IPS DF 6.9 (cell line): ENCODE data around the gene MAD2L2.

Experiments used
- DNase-seq: peaks from one replicate; pipeline ENCODE4 v3.0.0-alpha.2; 2013; ENCODE audit warnings: low read depth, low spot score
- H3K27ac ChIP-seq: one replicate; pipeline ENCODE4 v1.5.1; 2013; ENCODE audit warnings: low read length, control low read depth
- H3K27me3 ChIP-seq: 2 replicates; pipeline ENCODE4 v1.6.1; 2013; ENCODE audit warnings: mild to moderate bottlenecking, low read length; ENCODE audit not compliant: control insufficient read depth, insufficient read depth
- H3K36me3 ChIP-seq: 2 replicates; pipeline ENCODE4 v1.6.1; 2013; ENCODE audit warnings: low read length; ENCODE audit not compliant: control insufficient read depth, insufficient read depth
- H3K4me1 ChIP-seq: 2 replicates; pipeline ENCODE4 v1.6.1; 2013; ENCODE audit warnings: low read length; ENCODE audit not compliant: control insufficient read depth, insufficient read depth
- H3K4me3 ChIP-seq: 2 replicates; pipeline ENCODE4 v1.5.1; 2013; ENCODE audit warnings: mild to moderate bottlenecking, low read length
- H3K9me3 ChIP-seq: 2 replicates; pipeline ENCODE4 v1.6.1; 2013; ENCODE audit warnings: low read length, inconsistent platforms; ENCODE audit not compliant: control insufficient read depth, insufficient read depth
- WGBS: extraction: QIAGEN DNeasy Blood & Tissue Kit; methylation state at CpG from one replicate; pipeline ENCODE4 v1.1.7; 2013; ENCODE audit warnings: mixed read lengths, missing lambda C conversion rate; ENCODE audit not compliant: insufficient read length, insufficient coverage; 5-methylcytosine and 5-hydroxymethylcytosine counted together

The MAD2L2 gene

DNA sequence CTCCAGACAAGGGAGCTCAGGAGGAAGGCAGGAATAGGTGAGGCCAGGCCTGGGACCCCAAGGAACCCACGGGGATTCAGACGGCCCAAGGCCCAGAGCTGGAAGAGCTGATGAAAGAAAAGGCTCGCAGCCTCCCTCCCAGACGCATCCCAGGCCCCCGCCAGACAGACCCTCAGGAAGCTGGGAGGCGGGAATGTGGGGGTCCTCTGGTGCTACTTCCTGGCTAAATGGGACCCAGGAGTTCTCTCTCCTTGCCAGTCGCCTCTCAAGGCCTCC, 27.1 kb downstream of the MAD2L2 start:
- no CpG with 5 or more reads among the region's 7 CpGs for whole genome bisulfite sequencing
- Histone ChIP-seq H3K9me3 (no peaks in the 10 kb centered on the region), H3K36me3 (peaks cover 7% of the 10 kb centered on the region; the same call in 1 of the 2 replicates), H3K4me3 (peak overlapping the region; percentile 71), H3K27ac (no peak overlapping the region), H3K27me3 (no peaks in the 10 kb centered on the region), H3K4me1 (peaks cover 9% of the 10 kb centered on the region; the same call in 1 of the 2 replicates)
- DNase-seq, result no peak

- H3K27ac ChIP-seq, result no peak overlapping the region
- H3K4me1 ChIP-seq, result peaks cover 9% of the 10 kb centered on the region; the same call in 1 of the 2 replicates
- H3K9me3 ChIP-seq, result no peaks in the 10 kb centered on the region
- no peak for DNase-seq
- no peaks in the 10 kb centered on the region for H3K27me3 ChIP-seq
- peak overlapping the region; percentile 71; the same call in 1 of the 2 replicates for H3K4me3 ChIP-seq
- H3K36me3 ChIP-seq, result 0 out of 2 replicates have a peak, but pooled peaks cover 5% of the 10 kb centered on the region
- no CpG with 5 or more reads among the region's 17 CpGs for WGBS
These were observed 27.7 kb downstream of the MAD2L2 start for GRCh38 chr1:11653101-11653860.

DNA sequence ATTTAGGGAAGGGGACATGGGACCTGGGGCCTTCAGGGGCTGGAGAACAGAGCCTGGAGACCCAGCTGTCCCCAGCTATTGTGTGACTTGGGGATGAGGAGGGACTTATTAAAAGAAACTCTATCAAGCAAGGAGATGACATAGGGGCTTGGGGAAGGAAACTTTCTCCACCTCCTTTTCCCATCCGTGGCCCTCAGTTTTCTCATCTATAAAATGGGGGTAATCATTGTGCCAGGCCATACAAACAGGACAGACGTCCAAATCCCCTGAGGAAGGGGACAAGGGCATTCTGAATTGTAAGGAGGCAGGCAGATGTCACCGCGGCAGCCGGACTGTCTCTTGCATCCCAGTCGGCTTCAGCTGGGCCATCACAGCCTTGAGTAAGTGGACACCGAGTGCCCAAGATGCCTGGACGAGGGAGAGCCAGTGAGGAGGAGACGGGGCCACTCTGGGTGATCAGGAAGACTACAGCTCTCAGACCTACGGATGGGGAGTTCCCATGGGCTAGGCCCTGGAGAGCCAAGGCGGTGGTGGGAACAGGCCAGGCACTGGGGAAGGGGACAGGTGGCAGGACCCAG, 28.7 kb downstream of the MAD2L2 start:
- 0 out of 2 replicates have a peak, but pooled peaks cover 3% of the 10 kb centered on the region for H3K36me3 ChIP-seq
- no peak overlapping the region for H3K4me3 ChIP-seq
- no peak overlapping the region for H3K27ac ChIP-seq
- no CpG with 5 or more reads among the region's 11 CpGs for WGBS
- no peaks in the 10 kb centered on the region for H3K9me3 ChIP-seq
- H3K27me3 ChIP-seq, result no peaks in the 10 kb centered on the region
- H3K4me1 ChIP-seq, result peaks cover 9% of the 10 kb centered on the region; the same call in 1 of the 2 replicates
- DNase-seq, result no peak

- DNase-seq, result no peak
- Histone ChIP-seq H3K36me3 (no peaks in the 10 kb centered on the region), H3K4me1 (peaks cover 9% of the 10 kb centered on the region; the same call in 1 of the 2 replicates), H3K4me3 (no peak overlapping the region), H3K9me3 (no peaks in the 10 kb centered on the region), H3K27me3 (no peaks in the 10 kb centered on the region), H3K27ac (no peak overlapping the region)
- no CpG with 5 or more reads among the region's 4 CpGs for WGBS
These were observed 29.9 kb downstream of the MAD2L2 start for GRCh38 chr1:11651017-11651416.

DNA sequence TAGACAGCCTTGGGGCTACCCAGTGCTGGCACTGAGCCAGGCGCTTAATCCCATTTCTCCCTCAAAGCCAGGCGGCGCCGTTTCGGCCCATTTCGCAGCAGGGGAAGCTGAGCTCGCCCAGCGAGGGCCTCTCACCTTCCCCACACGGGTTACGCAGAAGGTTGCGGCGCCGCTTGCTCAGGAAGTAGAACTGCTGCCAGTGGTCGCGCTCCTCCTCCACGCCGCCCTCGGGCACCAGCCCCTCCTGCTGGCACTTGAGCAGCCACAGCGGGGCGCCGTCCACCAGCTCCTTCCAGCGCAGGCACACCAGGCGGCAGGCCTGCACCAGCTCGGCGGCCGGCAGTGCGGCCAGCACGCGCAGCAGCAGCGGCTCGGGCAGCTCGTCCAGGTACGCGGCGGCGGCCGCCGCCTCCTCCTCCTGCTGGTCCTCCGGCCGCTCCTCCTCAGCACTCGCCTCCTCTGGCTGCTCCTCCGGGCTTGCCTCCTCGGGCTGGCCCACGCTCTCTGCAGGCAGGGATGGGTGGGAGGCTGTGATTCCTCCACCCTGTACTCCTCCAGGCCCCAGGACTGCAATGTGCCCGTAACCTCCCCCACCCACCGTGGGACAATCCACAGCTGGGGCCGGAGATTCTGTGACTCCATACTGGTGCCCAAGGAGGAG, 30.5 kb downstream of the MAD2L2 start:
- no CpG with 5 or more reads among the region's 47 CpGs for WGBS
- Histone ChIP-seq H3K4me3 (peak overlapping the region; percentile 7; the same call in 1 of the 2 replicates), H3K9me3 (no peaks in the 10 kb centered on the region), H3K4me1 (peaks cover 8% of the 10 kb centered on the region; the same call in 1 of the 2 replicates), H3K27me3 (no peaks in the 10 kb centered on the region), H3K36me3 (no peaks in the 10 kb centered on the region), H3K27ac (no peak overlapping the region)
- DNase-seq, result no peak

DNA sequence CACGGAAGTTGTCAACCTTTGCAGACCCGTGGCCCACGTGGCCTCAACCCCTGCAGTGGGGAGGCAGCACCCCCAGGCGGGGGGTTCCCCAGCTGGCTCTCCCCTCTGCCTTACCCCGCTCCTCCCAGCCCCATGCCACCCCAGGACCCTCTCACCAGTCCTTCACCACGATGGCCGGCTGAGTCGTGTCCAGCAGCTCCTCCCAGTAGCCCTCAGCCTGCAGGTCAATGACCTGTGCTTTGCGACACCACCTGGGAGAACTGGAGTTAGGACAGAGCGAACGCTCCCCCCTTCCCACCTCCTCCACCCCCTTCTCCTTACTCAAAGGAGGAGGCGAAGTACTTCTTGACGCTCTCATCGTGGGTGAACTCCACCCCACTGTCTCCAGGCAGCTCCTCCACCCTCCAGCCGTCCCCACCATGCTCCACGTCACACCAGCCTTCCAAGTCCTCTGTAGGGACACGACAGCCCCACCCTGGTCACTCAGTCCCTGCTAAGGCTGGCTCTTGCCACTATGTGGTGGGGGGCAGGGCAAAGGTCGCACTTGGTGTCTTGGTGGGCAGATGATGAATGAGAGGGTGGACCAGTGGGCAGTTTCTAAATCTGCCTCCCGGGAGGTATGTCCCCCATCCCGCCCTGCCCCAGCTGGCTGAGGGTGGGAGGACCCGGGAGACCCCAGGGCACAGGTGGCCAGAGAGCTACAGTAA, 31.2 kb downstream of the MAD2L2 start:
- WGBS, result no CpG with 5 or more reads among the region's 21 CpGs
- H3K4me3 ChIP-seq, result no peak overlapping the region
- no peak overlapping the region for H3K27ac ChIP-seq
- H3K4me1 ChIP-seq, result peaks cover 8% of the 10 kb centered on the region; the same call in 1 of the 2 replicates
- no peaks in the 10 kb centered on the region for H3K9me3 ChIP-seq
- no peaks in the 10 kb centered on the region for H3K36me3 ChIP-seq
- DNase-seq, result no peak
- no peaks in the 10 kb centered on the region for H3K27me3 ChIP-seq

DNA sequence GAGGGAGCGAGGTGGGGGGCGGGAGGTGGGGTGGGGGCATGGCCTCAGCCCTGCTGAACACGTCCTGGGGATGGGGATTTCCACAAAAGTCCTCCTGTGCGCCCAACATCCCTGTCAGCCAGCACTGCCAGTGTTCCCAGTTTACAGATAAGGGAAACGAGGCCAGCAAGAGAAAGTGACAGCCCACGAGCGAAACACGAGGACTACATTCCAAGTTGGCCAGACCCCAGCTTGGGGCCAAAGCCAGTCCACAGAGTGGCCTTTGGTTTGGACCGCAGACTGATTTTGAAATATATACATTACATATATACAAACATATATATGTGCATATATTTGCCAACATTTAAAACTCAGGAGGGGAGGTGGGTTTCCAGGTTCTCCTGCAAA, 31.7 kb downstream of the MAD2L2 start:
- Histone ChIP-seq H3K27me3 (no peaks in the 10 kb centered on the region), H3K27ac (no peak overlapping the region), H3K9me3 (no peaks in the 10 kb centered on the region), H3K36me3 (no peaks in the 10 kb centered on the region), H3K4me1 (peaks cover 8% of the 10 kb centered on the region; the same call in 1 of the 2 replicates), H3K4me3 (no peak overlapping the region)
- DNase-seq, result no peak
- WGBS, result no CpG with 5 or more reads among the region's 9 CpGs

- no CpG with 5 or more reads among the region's 30 CpGs for WGBS
- Histone ChIP-seq H3K4me1 (peaks cover 8% of the 10 kb centered on the region; the same call in 1 of the 2 replicates), H3K36me3 (no peaks in the 10 kb centered on the region), H3K4me3 (no peak overlapping the region), H3K27me3 (no peaks in the 10 kb centered on the region), H3K9me3 (no peaks in the 10 kb centered on the region), H3K27ac (no peak overlapping the region)
- no peak for DNase-seq
These were observed 32.2 kb downstream of the MAD2L2 start for GRCh38 chr1:11648732-11649158.

GRCh38 chr1:11648039-11648438, 32.9 kb downstream of the MAD2L2 start:
- Histone ChIP-seq H3K9me3 (no peaks in the 10 kb centered on the region), H3K27me3 (no peaks in the 10 kb centered on the region), H3K4me1 (peaks cover 4% of the 10 kb centered on the region; the same call in 1 of the 2 replicates), H3K4me3 (no peak overlapping the region), H3K36me3 (no peaks in the 10 kb centered on the region), H3K27ac (no peak overlapping the region)
- no CpG with 5 or more reads among the region's 6 CpGs for WGBS
- DNase-seq, result no peak

GRCh38 chr1:11647333-11647732, 33.6 kb downstream of the MAD2L2 start:
- DNase-seq, result no peak
- Histone ChIP-seq H3K4me3 (no peak overlapping the region), H3K9me3 (no peaks in the 10 kb centered on the region), H3K27ac (no peak overlapping the region), H3K27me3 (no peaks in the 10 kb centered on the region), H3K36me3 (no peaks in the 10 kb centered on the region), H3K4me1 (peaks cover 4% of the 10 kb centered on the region; the same call in 1 of the 2 replicates)
- no CpG with 5 or more reads among the region's 7 CpGs for WGBS
